DMS53 treated with DMSO at 0.1 percent for 48 hours (cell line): ENCODE measurements around the gene POLR1D.
"Not testable (repeated sequence)": the region's sequence is repeated elsewhere in the genome, so short reads cannot be mapped to it uniquely, and the experiment has no call there.

Experiments used
- DNase-seq: peaks from one replicate; lab custom pipeline; 2025; ENCODE audit not compliant: unreplicated experiment; lab: John Stamatoyannopoulos, UW

The POLR1D gene

GRCh38 chr13:27613628-27614027 is 8.1 kb upstream of the POLR1D start:
- no peak for DNase-seq

DNA sequence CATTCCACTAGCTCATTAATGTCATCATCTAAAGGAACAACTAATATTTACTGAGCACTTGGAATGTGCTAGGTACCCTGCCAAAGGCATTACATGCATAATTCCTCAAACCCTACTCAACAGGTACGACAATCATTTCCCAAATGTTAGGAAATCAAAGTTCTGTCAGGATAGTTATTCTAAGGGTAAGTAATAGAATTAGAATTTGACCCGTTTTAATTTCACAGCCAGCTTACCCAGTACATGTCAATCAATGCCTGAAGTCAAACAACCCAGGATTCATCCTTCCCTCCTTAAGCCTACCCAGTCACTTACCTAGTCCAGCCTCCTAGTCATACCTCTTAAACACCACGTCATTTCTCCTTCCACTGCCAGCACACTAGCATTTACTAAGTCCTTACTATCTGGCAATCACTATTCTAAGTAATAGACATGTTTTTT is 3.8 kb upstream of the POLR1D start:
- no peak for DNase-seq

DNA sequence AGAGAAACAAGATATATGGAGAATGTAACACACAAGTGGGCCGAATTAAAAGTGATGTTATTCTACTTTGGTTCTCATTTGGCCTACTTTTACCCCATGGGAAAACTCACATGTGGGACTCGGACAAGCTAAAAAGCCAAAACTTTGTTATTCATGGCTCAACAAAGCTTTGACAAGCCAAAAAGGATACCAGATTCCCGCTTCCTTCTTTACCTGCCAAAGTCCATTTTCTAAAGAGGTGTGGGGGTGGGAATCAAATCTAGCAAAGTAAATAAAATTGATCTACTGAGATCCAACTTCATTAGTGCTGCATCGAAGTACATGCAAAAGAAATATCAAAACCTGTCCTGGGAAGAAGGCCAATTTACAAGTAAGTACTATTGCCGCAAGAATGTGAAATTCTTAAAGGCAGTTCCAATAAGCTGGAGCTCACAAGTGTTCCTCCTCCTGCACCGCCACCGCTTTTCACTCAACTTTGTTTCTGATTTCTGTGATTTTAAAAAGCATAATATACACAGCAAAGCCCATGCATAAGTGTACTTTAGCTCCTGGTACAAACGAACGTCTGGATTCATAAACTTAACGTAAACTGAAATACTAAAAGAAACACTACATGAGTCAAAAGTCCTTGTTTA is 2.5 kb upstream of the POLR1D start:
- no peak for DNase-seq

DNA sequence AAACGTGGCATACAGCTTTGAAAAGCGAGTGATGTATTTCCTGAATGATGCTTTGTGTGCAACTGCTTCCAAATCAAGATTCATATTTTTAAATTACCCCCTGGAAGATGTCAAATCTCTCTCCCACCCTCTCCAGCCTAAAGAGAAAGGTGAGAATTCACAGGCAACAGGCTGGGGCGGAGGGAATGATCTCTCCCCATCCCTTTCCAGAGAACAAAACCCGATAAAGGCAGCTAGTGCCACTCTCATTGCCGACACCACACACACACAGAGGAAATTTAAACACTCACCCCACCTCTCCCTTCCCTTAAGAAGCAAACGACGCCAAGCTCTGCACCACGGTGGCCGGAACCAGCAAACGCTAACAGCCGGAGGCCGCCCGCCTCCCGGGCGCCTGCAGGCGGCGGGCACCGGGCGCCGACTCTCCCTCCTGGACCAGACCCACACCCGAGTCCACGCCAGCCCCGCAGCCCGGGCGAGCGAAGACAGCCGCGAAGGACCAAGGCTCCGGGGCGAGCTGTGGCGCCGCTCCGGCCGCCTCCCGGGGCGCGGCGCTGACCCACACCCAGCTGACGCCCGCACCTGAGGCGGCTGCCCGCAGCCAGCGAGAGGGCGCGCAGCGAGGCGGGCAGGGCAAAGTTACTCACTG is 1.8 kb upstream of the POLR1D start:
- DNase-seq = no peak

GRCh38 chr13:27620377-27621115 is 1.1 kb upstream of the POLR1D start, which contains the start of gene LNX2:
Gene LNX2, minus strand, starts transcription at chr13:27620529. Its CDS starts 38,826 bp downstream, at chr13:27581703.
- peak; percentile 95 for DNase-seq

DNA sequence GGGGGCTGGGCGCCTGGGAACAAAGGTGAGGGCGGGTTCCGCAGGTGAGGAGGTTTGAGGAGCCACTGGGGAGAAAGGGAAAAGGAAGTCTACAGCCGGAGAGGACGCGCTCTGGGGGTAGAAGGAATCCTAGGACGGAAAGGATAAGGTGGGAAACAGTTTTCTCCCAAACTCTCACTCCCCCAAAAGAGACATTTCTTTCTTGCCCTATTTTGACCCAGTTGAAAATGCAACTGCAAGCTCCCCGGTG is 651 bp upstream of the POLR1D start:
- DNase-seq = no peak

DNA sequence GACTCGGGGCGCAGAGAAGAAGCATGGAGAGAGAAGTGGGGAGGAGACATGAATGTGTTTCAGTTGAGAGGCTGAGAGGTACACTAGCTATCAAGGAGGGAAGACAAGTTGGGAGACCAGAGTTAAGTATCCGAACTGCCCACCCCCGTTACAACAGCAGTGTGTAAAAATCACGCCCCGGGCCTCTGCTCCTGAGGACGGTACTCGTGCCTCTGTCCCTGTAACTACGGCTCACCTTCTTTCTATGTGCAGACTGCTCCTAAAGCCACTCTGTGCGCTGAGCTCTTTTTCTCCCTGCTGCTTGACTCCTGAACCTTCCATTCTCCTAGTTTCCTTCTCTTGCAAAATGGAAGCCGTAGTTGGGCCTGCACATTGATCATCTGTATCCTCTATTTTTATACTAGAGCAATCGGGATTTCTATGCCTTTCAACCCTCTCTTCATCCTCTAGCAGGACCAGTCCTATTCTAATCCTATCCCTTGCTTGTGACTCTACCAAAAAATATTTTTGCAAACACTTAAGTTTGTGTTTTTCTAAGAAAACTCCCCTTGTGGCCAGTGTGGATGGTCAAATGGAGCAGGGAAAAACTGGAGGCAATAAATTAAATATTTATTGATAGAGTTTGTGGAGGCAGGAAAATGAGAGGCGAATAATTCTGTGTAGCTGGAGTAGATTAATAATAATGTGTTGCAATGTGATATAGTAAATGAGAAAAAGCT is 569 bp downstream of the POLR1D start:
- DNase-seq = no peak

- DNase-seq = no peak
Measured at GRCh38 chr13:27622881-27623280, 1.2 kb downstream of the POLR1D start.

- DNase-seq = no peak
Measured at GRCh38 chr13:27624071-27624470, 2.4 kb downstream of the POLR1D start.

DNA sequence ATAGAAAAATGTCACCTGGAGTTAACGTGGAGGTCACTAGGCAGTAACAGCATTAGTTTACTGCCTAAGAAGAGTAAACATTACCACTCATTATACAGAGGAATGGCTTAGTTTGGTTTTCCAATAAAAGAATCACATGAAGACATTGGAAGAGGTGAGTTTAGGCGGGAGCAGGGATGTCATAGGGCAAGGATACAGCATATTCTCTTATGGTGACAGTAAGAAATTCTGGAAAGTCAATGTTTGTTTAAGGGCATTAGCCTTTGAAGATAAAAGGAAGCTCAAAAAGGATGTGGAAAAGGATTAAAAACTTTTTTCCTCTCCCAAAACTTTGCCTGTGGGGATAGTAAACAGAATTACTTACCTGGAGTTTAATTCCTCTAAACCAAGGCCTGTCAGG is 4.1 kb downstream of the POLR1D start:
- DNase-seq = no peak

- DNase-seq = no peak
Measured at GRCh38 chr13:27627380-27627779, 5.7 kb downstream of the POLR1D start.

DNA sequence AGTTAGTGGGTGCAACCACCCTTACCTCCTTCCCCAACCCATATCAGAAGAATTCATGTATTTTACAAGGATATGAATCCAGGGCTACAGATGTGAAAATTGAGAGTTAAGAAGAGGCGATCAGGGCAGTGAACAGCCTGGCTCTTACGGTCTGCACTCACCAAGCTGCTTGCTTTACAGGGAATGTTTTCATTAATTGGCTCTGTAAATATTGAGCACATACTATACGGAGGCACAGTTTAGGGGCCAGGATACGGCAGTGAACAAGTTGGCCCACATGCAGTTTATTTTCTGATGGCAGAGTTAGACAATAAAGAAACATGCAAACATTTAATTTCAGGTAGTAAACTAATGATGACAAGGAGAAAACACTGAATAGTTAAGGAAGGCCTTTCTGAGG is 6.4 kb downstream of the POLR1D start:
- DNase-seq = no peak

- not testable (repeated sequence) for DNase-seq
Measured at GRCh38 chr13:27628766-27629165, 7.1 kb downstream of the POLR1D start.

DNA sequence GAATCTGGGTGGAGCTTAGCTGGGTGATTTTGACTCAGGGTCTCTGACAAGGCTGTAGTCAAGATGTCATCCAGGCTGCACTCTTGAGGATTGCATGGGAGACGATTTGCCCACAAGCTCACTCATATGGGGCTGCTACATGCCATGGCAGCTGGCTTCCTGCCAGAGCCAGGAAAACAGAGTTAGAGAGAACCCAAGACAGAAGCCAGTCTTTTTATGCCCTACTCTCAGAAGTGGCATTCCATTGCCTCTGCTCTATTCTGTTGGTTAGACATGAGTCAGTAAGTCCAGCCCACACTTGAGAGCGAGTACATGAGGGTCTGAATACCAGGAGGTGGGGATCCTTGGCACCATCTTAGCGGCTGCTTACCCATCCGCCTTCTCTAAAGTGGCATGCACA is 9.5 kb downstream of the POLR1D start:
- DNase-seq = no peak

GRCh38 chr13:27631665-27632064 is 10.0 kb downstream of the POLR1D start:
- no peak for DNase-seq

GRCh38 chr13:27632214-27632613 is 10.5 kb downstream of the POLR1D start:
- no peak for DNase-seq

- DNase-seq = no peak
Measured at GRCh38 chr13:27632648-27633047, 11.0 kb downstream of the POLR1D start.

DNA sequence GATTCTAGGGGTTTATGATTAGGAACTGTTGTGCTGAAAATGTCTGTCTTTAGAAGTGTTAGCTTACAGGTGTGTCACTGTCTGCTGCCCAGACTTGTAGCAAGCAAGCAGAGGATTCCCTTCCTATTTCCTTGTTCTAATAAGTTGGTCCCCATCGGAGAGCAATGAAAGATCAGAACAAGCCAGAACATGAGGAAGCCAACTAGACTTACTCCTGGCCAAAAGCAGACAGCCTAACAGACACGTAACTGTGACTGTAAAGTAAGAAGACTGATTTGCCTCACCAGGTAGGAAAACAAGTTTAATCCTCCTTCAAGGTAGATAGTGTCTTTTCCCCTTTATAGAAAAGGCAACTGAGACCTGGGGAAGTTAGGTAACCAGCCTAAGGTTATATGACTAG is 12.5 kb downstream of the POLR1D start:
- DNase-seq = no peak

DNA sequence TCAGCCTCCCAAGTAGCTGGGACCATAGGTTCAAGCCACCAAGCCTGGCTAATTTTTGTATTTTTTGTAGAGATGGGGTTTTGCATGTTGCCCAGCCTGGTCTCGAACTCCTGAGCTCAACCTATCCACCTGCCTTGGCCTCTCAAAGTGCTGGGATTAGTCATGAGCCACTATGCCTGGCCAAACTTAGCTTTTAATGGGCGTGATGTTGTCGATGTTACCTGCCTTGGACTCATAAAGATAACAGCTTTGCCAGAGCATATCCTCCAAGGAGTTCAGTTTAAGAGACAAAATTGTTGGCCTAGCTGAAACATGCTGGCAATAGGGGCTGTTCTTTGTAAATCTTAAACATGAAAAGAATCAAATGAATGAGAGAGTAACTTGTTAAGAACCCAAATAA is 13.1 kb downstream of the POLR1D start:
- no peak for DNase-seq

DNA sequence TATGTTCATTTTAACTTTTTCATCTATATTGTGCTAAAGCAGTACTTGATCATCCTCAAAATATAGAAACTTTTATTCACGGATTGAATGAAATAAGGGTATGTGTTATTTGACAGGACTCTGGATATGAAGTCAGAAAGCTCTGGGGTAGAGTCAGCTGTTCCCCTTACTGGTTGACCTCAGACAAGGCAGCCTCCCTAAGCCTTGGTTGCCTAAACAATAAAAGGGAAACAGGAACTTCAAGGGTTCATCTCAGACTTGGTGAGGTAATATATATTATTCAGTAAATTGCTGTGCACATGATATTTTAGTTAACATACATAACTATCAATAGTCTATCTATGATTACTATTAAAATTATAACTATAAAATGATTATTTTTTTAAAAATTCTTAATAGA is 13.6 kb downstream of the POLR1D start:
- DNase-seq = no peak

DNA sequence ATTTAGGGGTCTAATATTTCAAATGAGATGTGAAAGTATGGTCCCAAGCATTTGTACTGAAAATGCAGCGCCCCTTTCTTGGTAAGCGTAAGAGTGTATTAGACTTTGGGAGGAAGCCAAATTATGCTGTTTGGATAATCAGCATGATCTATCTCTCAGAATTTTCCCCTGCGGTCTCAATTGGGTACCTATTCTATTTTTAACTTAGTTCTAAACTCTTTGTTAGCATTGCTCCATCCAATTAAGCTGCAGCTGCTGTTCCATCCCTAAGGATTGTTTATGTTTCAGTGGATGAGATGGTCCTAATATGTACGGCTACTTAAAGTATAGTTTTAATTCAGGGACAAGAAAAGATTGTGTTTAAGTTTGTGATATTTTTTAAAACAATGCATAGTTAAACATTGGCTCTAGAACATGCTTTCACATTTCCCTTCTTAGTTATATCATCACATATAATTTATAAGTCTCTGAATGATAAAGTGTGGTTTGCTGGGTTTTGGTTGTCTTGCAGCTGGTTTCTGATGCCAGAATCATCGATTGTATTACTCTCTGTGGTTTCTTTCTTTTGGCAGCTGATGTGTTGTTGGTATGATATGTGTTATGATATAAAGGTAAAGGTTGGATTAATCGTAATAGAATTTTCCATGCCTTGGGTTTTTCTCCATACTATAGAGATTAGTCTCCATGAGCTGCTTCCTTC is 15.0 kb downstream of the POLR1D start:
- no peak for DNase-seq
